HEK293 (cell line): ENCODE data around the gene LETM1.

Experiments used
- GLIS1 ChIP-seq: fragments of 450-650 bp; formaldehyde crosslinking; IDR thresholded peaks from 2 replicates; pipeline ENCODE4 v1.5.1; 2016; ENCODE audit warnings: missing biosample characterization, missing genetic modification characterization
- KLF10 ChIP-seq: fragments of 450-650 bp; IDR thresholded peaks from 2 replicates; pipeline ENCODE4 v1.5.1; 2018; ENCODE audit warnings: missing biosample characterization, mild to moderate bottlenecking, missing genetic modification characterization
- PRDM1 ChIP-seq: fragments of 450-650 bp; formaldehyde crosslinking; IDR thresholded peaks from 2 replicates; pipeline ENCODE4; 2016; ENCODE audit warnings: missing biosample characterization, missing genetic modification characterization
- SP3 ChIP-seq: fragments of 450-650 bp; formaldehyde crosslinking; IDR thresholded peaks from 2 replicates; pipeline ENCODE4 v1.5.1; 2016; ENCODE audit warnings: missing biosample characterization, missing genetic modification characterization
- TRIM28 ChIP-seq: IDR thresholded peaks from 2 replicates; pipeline ENCODE4 v1.6.1; 2011; ENCODE audit warnings: low read length, control low read depth, borderline replicate concordance
- ZBTB20 ChIP-seq: fragments of 450-650 bp; formaldehyde crosslinking; IDR thresholded peaks from 2 replicates; pipeline ENCODE4 v1.5.1; 2016; ENCODE audit warnings: missing biosample characterization, missing genetic modification characterization
- ZBTB48 ChIP-seq: fragments of 450-650 bp; formaldehyde crosslinking; IDR thresholded peaks from 2 replicates; pipeline ENCODE4 v1.5.1; 2016; ENCODE audit warnings: missing biosample characterization, missing genetic modification characterization
- ZNF221 ChIP-seq: fragments of 450-650 bp; formaldehyde crosslinking; IDR thresholded peaks from 2 replicates; pipeline ENCODE4 v1.5.1; 2017; ENCODE audit warnings: missing biosample characterization, missing genetic modification characterization, borderline replicate concordance
- ZNF530 ChIP-seq: fragments of 450-650 bp; formaldehyde crosslinking; IDR thresholded peaks from 2 replicates; pipeline ENCODE4 v1.5.1; 2016; ENCODE audit warnings: low read depth, missing biosample characterization, missing genetic modification characterization
- ZNF600 ChIP-seq: fragments of 450-650 bp; formaldehyde crosslinking; IDR thresholded peaks from 2 replicates; pipeline ENCODE4 v1.5.1; 2016; ENCODE audit warnings: missing biosample characterization, missing genetic modification characterization
- ZNF624 ChIP-seq: fragments of 450-650 bp; formaldehyde crosslinking; IDR thresholded peaks from 2 replicates; pipeline ENCODE4 v1.5.1; 2017; ENCODE audit warnings: missing biosample characterization, missing genetic modification characterization
- ZNF626 ChIP-seq: fragments of 450-650 bp; sonication (Bioruptor Pico); formaldehyde crosslinking; IDR thresholded peaks from 2 replicates; pipeline ENCODE4 v1.5.1; 2018; ENCODE audit warnings: missing biosample characterization, missing genetic modification characterization, inconsistent platforms
- ZNF654 ChIP-seq: fragments of 450-650 bp; formaldehyde crosslinking; IDR thresholded peaks from 2 replicates; pipeline ENCODE4 v1.5.1; 2016; ENCODE audit warnings: low read depth, missing biosample characterization, missing genetic modification characterization
- ZNF677 ChIP-seq: fragments of 450-650 bp; IDR thresholded peaks from 2 replicates; pipeline ENCODE4 v1.5.0; 2018; ENCODE audit warnings: missing biosample characterization, mild to moderate bottlenecking, missing genetic modification characterization, moderate library complexity
- ZNF747 ChIP-seq: fragments of 450-650 bp; formaldehyde crosslinking; IDR thresholded peaks from 2 replicates; pipeline ENCODE4 v1.5.1; 2016; ENCODE audit warnings: missing biosample characterization, missing genetic modification characterization
- ZNF792 ChIP-seq: fragments of 450-650 bp; formaldehyde crosslinking; IDR thresholded peaks from 2 replicates; pipeline ENCODE4 v1.5.1; 2016; ENCODE audit warnings: missing biosample characterization, missing genetic modification characterization
- ZXDB ChIP-seq: fragments of 450-650 bp; formaldehyde crosslinking; IDR thresholded peaks from 2 replicates; pipeline ENCODE4 v1.5.1; 2016; ENCODE audit warnings: missing biosample characterization, missing genetic modification characterization
- TF ChIP-seq, protein P1 (sequence below): fragments of 450-650 bp; formaldehyde crosslinking; IDR thresholded peaks from 2 replicates; pipeline ENCODE4 v1.5.1; 2017; ENCODE audit warnings: missing biosample characterization, missing genetic modification characterization
- TF ChIP-seq, protein P2 (sequence below): fragments of 450-650 bp; formaldehyde crosslinking; IDR thresholded peaks from 2 replicates; pipeline ENCODE4; 2016; ENCODE audit warnings: missing biosample characterization, missing genetic modification characterization
- TF ChIP-seq, protein P3 (sequence below): fragments of 450-650 bp; formaldehyde crosslinking; IDR thresholded peaks from 2 replicates; pipeline ENCODE4 v1.5.1; 2017; ENCODE audit warnings: missing biosample characterization, missing genetic modification characterization
- TF ChIP-seq, protein P4 (sequence below): fragments of 450-650 bp; formaldehyde crosslinking; IDR thresholded peaks from 2 replicates; pipeline ENCODE4 v1.5.1; 2016; ENCODE audit warnings: missing biosample characterization, missing genetic modification characterization
- TF ChIP-seq, protein P5 (sequence below): sonication (generic); formaldehyde crosslinking; IDR thresholded peaks from 2 replicates; pipeline ENCODE4 v1.8.1; 2022; ENCODE audit warnings: mild to moderate bottlenecking, moderate library complexity, missing genetic modification reagents
- TF ChIP-seq, protein P6 (sequence below): fragments of 450-650 bp; formaldehyde crosslinking; IDR thresholded peaks from 2 replicates; pipeline ENCODE4 v1.5.1; 2016; ENCODE audit warnings: missing biosample characterization, missing genetic modification characterization
- TF ChIP-seq, protein P7 (sequence below): fragments of 450-650 bp; formaldehyde crosslinking; IDR thresholded peaks from 2 replicates; pipeline ENCODE4 v1.5.1; 2016; ENCODE audit warnings: missing biosample characterization, missing genetic modification characterization
- TF ChIP-seq, protein P8 (sequence below): fragments of 450-650 bp; formaldehyde crosslinking; optimal IDR thresholded peaks from 2 replicates; pipeline ENCODE3; 2016; ENCODE audit warnings: missing biosample characterization, mild to moderate bottlenecking, missing genetic modification characterization
- TF ChIP-seq, protein P9 (sequence below): fragments of 450-650 bp; formaldehyde crosslinking; IDR thresholded peaks from 2 replicates; pipeline ENCODE4 v1.5.1; 2017; ENCODE audit warnings: missing biosample characterization, missing genetic modification characterization

The LETM1 gene

DNA sequence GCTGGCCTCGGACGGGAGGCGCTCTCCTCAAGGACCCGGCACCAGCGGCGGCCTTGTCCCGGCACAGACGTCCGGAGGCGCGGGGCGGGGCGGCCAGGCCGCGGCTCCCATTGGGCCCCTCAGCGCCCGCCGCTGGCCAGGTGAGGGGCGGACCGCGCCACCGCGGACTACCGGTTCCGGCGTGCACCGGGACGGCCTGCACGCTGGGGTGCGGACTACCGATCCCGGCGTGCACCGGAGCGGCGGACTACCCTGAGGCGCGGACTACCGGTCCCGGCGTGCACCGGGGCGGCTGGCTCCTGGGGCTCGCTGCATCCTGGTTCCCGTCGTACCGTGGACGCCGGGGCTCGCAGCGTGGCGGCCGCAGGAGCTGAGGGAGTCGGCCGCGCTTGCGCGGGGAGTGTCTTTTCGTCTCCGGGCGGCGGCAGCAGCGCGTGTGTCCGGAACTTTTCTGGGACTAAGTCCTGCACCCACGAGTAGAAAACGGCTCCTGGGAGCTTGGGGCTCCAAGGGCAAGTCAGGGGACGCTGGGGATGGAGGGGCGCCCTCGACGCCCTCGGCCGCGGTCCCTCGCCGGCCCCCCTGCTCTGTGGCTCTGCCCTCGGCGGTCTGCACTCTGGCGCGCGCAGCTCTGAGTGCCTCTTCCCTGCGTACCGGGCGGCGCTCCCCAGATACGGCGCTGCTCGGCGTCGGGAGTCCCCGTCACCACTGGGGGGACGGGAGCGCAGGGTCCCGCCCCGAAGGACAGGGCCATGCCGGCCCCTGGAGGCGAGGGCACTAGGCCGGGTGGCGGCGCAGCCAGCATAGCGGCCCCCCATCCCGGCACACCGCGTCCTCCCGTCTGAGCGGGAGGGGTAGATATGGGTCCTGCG lies at the start of gene LETM1 (continued):
- TF ChIP-seq SP3 (peak; percentile 55), ZXDB (peak; percentile 77), ZNF221 (tag by site-specific recombination) (no peak), TRIM28 (no peak), ZNF747 (tag by site-specific recombination) (no peak), ZNF626 (tag by site-specific recombination) (no peak), ZNF624 (tag by site-specific recombination) (no peak), ZNF654 (tag by site-specific recombination) (no peak), ZBTB20 (tag by site-specific recombination) (peak; percentile 99), ZNF600 (tag by site-specific recombination) (peak; percentile 51; the same call in 1 of the 2 replicates), KLF10 (peak; percentile 87), ZNF530 (tag by site-specific recombination) (no peak), ZBTB48 (tag by site-specific recombination) (peak; percentile 84), GLIS1 (tag by site-specific recombination) (peak; percentile 57), ZNF677 (tag by site-specific recombination) (no peak), PRDM1 (no peak), ZNF792 (tag by site-specific recombination) (no peak)
- TF ChIP-seq, protein P1, sequence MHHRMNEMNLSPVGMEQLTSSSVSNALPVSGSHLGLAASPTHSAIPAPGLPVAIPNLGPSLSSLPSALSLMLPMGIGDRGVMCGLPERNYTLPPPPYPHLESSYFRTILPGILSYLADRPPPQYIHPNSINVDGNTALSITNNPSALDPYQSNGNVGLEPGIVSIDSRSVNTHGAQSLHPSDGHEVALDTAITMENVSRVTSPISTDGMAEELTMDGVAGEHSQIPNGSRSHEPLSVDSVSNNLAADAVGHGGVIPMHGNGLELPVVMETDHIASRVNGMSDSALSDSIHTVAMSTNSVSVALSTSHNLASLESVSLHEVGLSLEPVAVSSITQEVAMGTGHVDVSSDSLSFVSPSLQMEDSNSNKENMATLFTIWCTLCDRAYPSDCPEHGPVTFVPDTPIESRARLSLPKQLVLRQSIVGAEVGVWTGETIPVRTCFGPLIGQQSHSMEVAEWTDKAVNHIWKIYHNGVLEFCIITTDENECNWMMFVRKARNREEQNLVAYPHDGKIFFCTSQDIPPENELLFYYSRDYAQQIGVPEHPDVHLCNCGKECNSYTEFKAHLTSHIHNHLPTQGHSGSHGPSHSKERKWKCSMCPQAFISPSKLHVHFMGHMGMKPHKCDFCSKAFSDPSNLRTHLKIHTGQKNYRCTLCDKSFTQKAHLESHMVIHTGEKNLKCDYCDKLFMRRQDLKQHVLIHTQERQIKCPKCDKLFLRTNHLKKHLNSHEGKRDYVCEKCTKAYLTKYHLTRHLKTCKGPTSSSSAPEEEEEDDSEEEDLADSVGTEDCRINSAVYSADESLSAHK (tag by site-specific recombination): no peak
- TF ChIP-seq, protein P2, sequence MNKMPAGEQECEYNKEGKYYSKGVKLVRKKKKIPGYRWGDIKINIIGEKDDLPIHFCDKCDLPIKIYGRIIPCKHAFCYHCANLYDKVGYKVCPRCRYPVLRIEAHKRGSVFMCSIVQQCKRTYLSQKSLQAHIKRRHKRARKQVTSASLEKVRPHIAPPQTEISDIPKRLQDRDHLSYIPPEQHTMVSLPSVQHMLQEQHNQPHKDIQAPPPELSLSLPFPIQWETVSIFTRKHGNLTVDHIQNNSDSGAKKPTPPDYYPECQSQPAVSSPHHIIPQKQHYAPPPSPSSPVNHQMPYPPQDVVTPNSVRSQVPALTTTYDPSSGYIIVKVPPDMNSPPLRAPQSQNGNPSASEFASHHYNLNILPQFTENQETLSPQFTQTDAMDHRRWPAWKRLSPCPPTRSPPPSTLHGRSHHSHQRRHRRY (tag by site-specific recombination): no peak
- TF ChIP-seq, protein P3, sequence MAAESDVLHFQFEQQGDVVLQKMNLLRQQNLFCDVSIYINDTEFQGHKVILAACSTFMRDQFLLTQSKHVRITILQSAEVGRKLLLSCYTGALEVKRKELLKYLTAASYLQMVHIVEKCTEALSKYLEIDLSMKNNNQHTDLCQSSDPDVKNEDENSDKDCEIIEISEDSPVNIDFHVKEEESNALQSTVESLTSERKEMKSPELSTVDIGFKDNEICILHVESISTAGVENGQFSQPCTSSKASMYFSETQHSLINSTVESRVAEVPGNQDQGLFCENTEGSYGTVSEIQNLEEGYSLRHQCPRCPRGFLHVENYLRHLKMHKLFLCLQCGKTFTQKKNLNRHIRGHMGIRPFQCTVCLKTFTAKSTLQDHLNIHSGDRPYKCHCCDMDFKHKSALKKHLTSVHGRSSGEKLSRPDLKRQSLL: 0 out of 2 replicates have a peak, but pooled peaks have one; percentile 8
- TF ChIP-seq, protein P4, sequence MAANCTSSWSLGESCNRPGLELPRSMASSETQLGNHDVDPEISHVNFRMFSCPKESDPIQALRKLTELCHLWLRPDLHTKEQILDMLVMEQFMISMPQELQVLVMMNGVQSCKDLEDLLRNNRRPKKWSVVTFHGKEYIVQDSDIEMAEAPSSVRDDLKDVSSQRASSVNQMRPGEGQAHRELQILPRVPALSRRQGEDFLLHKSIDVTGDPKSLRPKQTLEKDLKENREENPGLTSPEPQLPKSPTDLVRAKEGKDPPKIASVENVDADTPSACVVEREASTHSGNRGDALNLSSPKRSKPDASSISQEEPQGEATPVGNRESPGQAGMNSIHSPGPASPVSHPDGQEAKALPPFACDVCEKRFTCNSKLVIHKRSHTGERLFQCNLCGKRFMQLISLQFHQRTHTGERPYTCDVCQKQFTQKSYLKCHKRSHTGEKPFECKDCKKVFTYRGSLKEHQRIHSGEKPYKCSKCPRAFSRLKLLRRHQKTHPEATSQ: 0 out of 2 replicates have a peak, but pooled peaks have one; percentile 12
- TF ChIP-seq, protein P5, sequence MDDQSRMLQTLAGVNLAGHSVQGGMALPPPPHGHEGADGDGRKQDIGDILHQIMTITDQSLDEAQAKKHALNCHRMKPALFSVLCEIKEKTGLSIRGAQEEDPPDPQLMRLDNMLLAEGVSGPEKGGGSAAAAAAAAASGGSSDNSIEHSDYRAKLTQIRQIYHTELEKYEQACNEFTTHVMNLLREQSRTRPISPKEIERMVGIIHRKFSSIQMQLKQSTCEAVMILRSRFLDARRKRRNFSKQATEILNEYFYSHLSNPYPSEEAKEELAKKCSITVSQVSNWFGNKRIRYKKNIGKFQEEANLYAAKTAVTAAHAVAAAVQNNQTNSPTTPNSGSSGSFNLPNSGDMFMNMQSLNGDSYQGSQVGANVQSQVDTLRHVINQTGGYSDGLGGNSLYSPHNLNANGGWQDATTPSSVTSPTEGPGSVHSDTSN: peak; percentile 24; the same call in 1 of the 2 replicates
- TF ChIP-seq, protein P6, sequence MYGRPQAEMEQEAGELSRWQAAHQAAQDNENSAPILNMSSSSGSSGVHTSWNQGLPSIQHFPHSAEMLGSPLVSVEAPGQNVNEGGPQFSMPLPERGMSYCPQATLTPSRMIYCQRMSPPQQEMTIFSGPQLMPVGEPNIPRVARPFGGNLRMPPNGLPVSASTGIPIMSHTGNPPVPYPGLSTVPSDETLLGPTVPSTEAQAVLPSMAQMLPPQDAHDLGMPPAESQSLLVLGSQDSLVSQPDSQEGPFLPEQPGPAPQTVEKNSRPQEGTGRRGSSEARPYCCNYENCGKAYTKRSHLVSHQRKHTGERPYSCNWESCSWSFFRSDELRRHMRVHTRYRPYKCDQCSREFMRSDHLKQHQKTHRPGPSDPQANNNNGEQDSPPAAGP (tag by site-specific recombination): no peak
- TF ChIP-seq, protein P7, sequence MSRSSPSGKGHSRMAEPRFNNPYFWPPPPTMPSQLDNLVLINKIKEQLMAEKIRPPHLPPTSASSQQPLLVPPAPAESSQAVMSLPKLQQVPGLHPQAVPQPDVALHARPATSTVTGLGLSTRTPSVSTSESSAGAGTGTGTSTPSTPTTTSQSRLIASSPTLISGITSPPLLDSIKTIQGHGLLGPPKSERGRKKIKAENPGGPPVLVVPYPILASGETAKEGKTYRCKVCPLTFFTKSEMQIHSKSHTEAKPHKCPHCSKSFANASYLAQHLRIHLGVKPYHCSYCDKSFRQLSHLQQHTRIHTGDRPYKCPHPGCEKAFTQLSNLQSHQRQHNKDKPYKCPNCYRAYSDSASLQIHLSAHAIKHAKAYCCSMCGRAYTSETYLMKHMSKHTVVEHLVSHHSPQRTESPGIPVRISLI: no peak
- TF ChIP-seq, protein P8, sequence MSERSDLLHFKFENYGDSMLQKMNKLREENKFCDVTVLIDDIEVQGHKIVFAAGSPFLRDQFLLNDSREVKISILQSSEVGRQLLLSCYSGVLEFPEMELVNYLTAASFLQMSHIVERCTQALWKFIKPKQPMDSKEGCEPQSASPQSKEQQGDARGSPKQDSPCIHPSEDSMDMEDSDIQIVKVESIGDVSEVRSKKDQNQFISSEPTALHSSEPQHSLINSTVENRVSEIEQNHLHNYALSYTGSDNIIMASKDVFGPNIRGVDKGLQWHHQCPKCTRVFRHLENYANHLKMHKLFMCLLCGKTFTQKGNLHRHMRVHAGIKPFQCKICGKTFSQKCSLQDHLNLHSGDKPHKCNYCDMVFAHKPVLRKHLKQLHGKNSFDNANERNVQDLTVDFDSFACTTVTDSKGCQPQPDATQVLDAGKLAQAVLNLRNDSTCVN (tag by site-specific recombination): peak; percentile 84
- TF ChIP-seq, protein P9, sequence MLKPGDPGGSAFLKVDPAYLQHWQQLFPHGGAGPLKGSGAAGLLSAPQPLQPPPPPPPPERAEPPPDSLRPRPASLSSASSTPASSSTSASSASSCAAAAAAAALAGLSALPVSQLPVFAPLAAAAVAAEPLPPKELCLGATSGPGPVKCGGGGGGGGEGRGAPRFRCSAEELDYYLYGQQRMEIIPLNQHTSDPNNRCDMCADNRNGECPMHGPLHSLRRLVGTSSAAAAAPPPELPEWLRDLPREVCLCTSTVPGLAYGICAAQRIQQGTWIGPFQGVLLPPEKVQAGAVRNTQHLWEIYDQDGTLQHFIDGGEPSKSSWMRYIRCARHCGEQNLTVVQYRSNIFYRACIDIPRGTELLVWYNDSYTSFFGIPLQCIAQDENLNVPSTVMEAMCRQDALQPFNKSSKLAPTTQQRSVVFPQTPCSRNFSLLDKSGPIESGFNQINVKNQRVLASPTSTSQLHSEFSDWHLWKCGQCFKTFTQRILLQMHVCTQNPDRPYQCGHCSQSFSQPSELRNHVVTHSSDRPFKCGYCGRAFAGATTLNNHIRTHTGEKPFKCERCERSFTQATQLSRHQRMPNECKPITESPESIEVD (tag by site-specific recombination): no peak
